HG03354 (cell line): ENCODE data around the gene R3HCC1L.
"Not testable (repeated sequence)": the region's sequence is repeated elsewhere in the genome, so short reads cannot be mapped to it uniquely, and the experiment has no call there.

Source experiments
- ATAC-seq: cut with Tn5 transposase; IDR thresholded peaks from one replicate; pipeline ENCODE4 v1.9.1; 2021; ENCODE audit warnings: mild to moderate bottlenecking; ENCODE audit not compliant: unreplicated experiment, poor library complexity, severe bottlenecking

Gene R3HCC1L

GRCh38 chr10:98168766-98169165 is 34.3 kb downstream of the R3HCC1L start:
- ATAC-seq = no peak

DNA sequence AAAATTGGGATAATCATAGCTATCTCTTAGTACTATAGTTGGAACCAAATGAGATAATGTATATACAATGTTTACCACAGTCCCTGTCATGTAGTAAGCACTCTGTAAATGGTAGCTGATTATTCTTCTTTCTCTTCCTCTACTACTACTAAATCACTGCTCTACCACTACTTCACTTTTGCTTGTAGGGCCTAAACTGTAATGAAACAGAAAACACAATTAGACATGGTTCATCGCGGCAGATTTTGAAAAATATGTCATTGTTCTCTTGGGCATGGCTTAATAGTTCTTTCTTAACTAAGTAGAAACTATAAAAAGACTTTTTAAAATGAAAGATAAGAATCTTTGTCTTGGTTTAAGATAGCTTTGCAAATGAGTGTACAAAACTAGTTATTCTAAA is 34.9 kb downstream of the R3HCC1L start:
- peak; percentile 53 for ATAC-seq

- peak; percentile 48 for ATAC-seq
Observed at GRCh38 chr10:98170249-98171117, 36.0 kb downstream of the R3HCC1L start.

- ATAC-seq = no peak
Observed at GRCh38 chr10:98172073-98172472, 37.6 kb downstream of the R3HCC1L start.

DNA sequence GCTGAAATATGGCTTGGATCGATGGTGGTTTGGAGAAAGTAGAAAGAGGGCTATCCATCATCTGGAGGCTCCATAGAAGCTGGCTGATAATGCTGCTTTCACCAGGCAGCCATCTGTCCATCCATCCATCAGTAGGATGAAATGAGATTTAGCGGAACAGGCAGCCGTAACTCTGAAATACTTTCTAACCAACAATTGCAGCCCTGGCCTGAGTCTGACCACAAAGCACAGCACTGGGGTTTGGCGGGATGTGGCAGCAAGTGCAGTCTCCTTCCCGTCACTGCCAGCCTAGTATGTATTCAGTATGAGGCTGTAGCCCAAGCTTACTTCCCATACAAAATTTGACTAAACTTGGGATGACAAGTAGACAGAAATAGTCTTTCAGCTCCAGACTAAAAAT is 38.0 kb downstream of the R3HCC1L start:
- no peak for ATAC-seq

- ATAC-seq = no peak
Observed at GRCh38 chr10:98173260-98173659, 38.8 kb downstream of the R3HCC1L start.

GRCh38 chr10:98182351-98182915 is 48.0 kb downstream of the R3HCC1L start:
- not testable (repeated sequence) for ATAC-seq

DNA sequence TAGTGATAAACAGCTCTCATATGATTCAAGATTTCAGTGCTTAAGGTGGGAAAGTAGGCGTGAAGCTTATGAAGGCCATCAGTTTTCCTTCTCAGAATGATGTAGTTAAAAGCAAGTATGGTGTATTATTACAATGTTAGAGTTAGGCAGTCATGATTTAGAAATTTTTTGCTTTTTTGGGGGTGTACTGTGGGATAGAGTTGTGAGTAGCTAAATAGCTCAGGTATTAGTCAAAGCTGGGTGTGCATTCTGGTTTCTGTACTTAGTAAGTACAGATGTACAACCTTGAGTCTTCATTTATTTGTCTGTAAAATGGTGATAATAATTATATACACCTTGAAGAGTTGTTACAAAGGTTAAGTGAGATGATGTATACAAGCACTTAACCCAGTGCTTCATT is 52.2 kb downstream of the R3HCC1L start:
- no peak for ATAC-seq

- not testable (repeated sequence) for ATAC-seq
Observed at GRCh38 chr10:98190773-98191172, 56.3 kb downstream of the R3HCC1L start.

DNA sequence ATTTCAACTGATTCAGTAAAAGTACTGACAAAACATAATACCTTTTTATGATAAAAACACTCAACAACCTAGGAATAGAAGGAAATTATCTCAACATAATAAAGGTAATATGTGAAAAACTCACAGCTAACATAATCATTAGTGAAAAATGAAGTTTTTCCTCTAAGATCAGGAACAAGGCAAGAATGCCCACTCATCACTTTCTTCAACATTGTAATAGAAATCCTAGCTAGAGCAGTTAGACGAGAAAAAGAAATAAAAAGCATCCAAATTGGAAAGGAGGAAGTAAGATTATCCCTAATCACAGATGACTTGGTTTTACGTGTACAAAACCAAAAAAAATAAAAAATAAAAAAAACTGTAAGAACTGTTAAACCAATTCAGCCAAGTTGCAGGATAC is 58.6 kb downstream of the R3HCC1L start:
- no peak for ATAC-seq

DNA sequence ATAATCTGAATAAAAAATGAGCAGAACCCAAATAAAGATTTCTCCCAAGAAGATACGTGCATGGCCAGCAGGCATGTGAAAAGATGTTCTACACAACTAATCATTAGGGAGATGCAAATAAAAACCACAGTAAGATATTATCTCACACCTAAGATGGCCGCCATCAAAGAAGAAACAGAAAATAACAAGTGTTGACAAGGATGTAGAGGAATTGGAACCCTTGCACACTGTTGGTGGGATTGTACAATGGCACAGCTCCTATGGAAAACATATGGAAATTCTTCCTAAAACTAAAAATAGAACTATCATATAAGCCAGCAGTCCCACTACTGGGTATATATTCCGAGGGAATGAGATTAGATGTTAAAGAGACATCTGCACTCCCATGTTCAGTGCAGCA is 60.2 kb downstream of the R3HCC1L start:
- no peak for ATAC-seq

GRCh38 chr10:98195120-98195519 is 60.7 kb downstream of the R3HCC1L start:
- no peak for ATAC-seq

DNA sequence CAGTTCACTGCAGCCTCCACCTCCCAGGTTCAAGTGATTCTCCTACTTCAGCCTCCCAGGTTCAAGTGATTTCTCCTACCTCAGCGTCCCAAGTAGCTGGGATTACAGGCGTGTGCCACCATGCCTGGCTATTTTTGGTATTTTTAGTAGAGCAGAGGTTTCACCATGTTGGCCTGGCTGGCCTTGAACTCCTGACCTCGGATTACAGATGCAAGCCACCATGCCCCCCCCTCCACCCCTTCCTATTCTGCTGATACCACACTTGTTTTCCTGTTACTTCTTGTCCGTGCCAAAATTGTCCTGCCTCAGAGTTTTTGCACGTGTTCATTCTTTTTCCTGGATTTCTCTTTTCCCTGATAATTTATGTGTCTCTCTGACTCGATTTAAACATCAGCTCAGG is 62.5 kb downstream of the R3HCC1L start:
- no peak for ATAC-seq

- no peak for ATAC-seq
Observed at GRCh38 chr10:98201760-98202159, 67.3 kb downstream of the R3HCC1L start.

- ATAC-seq = no peak
Observed at GRCh38 chr10:98202378-98202777, 67.9 kb downstream of the R3HCC1L start.

- ATAC-seq = no peak
Observed at GRCh38 chr10:98205351-98205750, 70.9 kb downstream of the R3HCC1L start.

GRCh38 chr10:98208925-98209324 is 74.5 kb downstream of the R3HCC1L start:
- no peak for ATAC-seq

GRCh38 chr10:98209441-98209840 is 75.0 kb downstream of the R3HCC1L start:
- no peak for ATAC-seq

DNA sequence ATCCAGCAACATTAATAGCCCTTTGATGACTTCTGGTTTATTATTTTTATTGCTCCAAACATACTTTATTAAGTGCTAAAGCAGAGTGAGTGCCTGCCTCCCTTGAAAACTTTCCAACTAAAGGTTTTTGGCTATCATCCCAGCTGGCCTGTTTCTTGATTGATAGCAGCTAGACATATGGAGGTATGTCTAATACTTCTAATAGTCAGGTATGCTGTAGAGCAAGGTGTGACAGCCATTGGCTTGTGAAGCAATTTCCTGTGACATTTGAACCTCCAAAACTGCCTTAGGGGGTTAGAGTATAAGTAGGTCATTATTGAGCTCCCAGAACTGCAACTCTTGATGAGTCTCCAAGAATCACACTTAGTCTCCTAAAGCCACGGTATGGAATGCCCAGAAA is 77.7 kb downstream of the R3HCC1L start:
- ATAC-seq = no peak

- ATAC-seq = no peak
Observed at GRCh38 chr10:98213740-98214139, 79.3 kb downstream of the R3HCC1L start.

GRCh38 chr10:98215373-98215772 is 80.9 kb downstream of the R3HCC1L start:
- no peak for ATAC-seq
